ENCODE measurements around the gene DCC. TPM values are rescaled to one million over a fixed set of nuclear protein-coding genes. Genes with fewer than 3 reads are reported as not detected.

Gene DCC
- total and polyA plus RNA-seq, 9 donors = under 0.01 to 0.77 (median 0.30) TPM; not detected in 3

DNA sequence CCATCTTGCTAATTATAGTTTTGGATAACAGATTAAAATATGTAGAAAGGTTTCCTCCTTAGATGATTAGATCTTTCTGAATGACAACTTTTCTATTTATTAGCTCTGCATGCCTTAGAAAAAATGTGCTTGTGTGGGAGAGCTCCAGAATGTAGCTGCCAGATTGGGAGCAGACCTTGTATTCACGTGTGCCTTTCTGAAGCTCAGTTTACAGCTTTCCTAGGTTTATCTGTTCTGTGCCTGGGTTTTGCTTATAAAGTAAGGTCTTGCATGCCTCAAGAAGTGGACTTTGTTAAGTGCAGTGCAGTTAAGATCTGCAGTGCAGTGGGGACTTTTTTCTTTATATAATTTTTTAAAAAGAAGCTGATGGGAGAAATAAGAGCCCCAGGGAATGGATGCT lies 179.0 kb downstream of the DCC start:
- intact Hi-C loops (cut with DNase I) = no loop called here
- Histone ChIP-seq H3K4me3 (no peak overlapping the region), H3K27ac (no peak overlapping the region), H3K9me3 (no peaks in the 10 kb centered on the region), H3K4me1 (ENCODE audit: insufficient read depth) (no peaks in the 10 kb centered on the region), H3K27me3 (no peaks in the 10 kb centered on the region), H3K36me3 (no peaks in the 10 kb centered on the region)
- TF ChIP-seq EP300 (IDR thresholded peaks at IDR 0.05) (no peak), POLR2A (IDR thresholded peaks at IDR 0.05) (no peak)
- TF ChIP-seq, protein P1, sequence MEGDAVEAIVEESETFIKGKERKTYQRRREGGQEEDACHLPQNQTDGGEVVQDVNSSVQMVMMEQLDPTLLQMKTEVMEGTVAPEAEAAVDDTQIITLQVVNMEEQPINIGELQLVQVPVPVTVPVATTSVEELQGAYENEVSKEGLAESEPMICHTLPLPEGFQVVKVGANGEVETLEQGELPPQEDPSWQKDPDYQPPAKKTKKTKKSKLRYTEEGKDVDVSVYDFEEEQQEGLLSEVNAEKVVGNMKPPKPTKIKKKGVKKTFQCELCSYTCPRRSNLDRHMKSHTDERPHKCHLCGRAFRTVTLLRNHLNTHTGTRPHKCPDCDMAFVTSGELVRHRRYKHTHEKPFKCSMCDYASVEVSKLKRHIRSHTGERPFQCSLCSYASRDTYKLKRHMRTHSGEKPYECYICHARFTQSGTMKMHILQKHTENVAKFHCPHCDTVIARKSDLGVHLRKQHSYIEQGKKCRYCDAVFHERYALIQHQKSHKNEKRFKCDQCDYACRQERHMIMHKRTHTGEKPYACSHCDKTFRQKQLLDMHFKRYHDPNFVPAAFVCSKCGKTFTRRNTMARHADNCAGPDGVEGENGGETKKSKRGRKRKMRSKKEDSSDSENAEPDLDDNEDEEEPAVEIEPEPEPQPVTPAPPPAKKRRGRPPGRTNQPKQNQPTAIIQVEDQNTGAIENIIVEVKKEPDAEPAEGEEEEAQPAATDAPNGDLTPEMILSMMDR (IDR thresholded peaks at IDR 0.05) = no peak
- no peak for DNase-seq
- 0 to 11% (median 3%) methylated on average over 1 of the region's 1 CpG for WGBS, 3 donors

DNA sequence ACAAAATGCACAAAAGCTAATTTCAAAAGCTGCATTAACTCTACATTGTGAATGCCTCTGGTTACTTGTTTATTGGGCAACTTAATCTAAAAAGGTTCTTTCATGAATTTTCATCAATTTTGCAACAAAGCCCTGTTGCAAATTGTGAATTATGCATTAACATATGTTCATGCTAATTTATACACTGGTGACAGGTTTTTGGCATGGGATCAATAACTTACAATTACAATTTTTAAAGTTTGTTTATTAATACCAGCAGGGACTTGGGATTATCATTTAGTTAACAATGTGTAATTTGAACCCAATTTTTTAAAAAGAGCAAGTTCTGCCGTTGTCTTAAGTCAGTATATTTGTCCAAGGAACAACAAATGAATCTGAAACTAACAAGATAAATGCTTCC lies 183.6 kb downstream of the DCC start:
- intact Hi-C loops (cut with DNase I) = no loop called here
- H3K9me3 ChIP-seq = no peaks in the 10 kb centered on the region
- no peak for DNase-seq

DNA sequence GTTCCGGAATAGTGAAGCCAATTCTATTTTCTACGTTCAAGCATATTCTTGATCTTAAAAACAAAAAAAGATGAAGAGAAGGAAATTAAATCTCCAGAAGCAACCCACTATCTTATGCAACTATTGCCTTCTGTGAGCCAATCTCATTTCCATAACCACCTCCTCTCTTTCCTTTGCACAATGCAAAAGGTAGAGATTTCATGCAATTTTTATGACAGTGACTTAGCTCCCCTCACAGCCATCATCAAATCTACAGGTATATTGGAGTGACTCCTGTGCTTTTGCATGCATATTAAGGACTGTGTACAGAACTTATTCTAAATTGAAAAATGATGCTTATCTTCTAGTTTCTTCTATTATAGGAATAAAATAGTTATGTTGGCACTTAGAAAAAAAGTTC lies 191.8 kb downstream of the DCC start:
- no peak for TF ChIP-seq POLR2A (IDR thresholded peaks at IDR 0.05)
- no peak for TF ChIP-seq EP300 (IDR thresholded peaks at IDR 0.05)
- TF ChIP-seq, protein P1 (IDR thresholded peaks at IDR 0.05) = no peak
- Histone ChIP-seq H3K27ac (no peak overlapping the region), H3K36me3 (no peaks in the 10 kb centered on the region), H3K4me3 (no peak overlapping the region), H3K27me3 (no peaks in the 10 kb centered on the region), H3K4me1 (ENCODE audit: insufficient read depth) (no peaks in the 10 kb centered on the region), H3K9me3 (no peaks in the 10 kb centered on the region)
- no peak for DNase-seq
- 84 to 92% (median 85%) methylated on average over 2 of the region's 2 CpGs for WGBS, 3 donors
- intact Hi-C loops (cut with DNase I) = no loop called here

More for the DNA sequence above, 183.6 kb downstream of the DCC start:
- WGBS, 3 donors = 27 to 46% (median 34%) methylated on average over 1 of the region's 1 CpG
- H3K36me3 ChIP-seq = no peaks in the 10 kb centered on the region
- no peak overlapping the region for H3K27ac ChIP-seq
- no peak overlapping the region for H3K4me3 ChIP-seq
- H3K27me3 ChIP-seq = no peaks in the 10 kb centered on the region
- TF ChIP-seq, protein P1 (IDR thresholded peaks at IDR 0.05) = no peak
- no peak for TF ChIP-seq POLR2A (IDR thresholded peaks at IDR 0.05)
- H3K4me1 ChIP-seq (ENCODE audit: insufficient read depth) = no peaks in the 10 kb centered on the region

DNA sequence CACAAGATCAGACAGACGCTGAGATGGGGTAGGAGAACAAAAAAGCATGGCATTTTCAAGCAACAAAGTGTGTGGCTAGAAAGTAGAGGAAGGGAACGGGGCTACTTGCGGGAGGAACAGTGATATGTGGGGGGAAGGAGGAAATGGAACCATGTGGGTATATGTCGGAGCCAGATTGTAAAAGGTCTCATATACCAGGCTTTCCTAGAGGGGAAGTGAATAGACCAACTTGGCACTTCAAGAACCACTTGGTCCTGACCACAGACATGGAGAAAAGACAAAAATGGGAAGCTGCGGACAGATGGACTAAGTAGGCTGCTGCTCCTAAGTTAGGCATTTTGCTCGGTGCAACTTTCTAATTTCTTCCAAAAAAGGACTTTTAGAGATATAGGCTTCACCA lies 196.0 kb downstream of the DCC start:
- H3K4me1 ChIP-seq (ENCODE audit: insufficient read depth) = no peaks in the 10 kb centered on the region
- H3K4me3 ChIP-seq = no peak overlapping the region
- DNase-seq = no peak
- 77 to 83% (median 82%) methylated on average over 6 of the region's 6 CpGs for WGBS, 3 donors
- intact Hi-C loops (cut with DNase I) = no loop called here
- H3K27me3 ChIP-seq = no peaks in the 10 kb centered on the region
- H3K9me3 ChIP-seq = no peaks in the 10 kb centered on the region
- no peak overlapping the region for H3K27ac ChIP-seq
- H3K36me3 ChIP-seq = no peaks in the 10 kb centered on the region
- TF ChIP-seq, protein P1 (IDR thresholded peaks at IDR 0.05) = no peak
- TF ChIP-seq POLR2A (IDR thresholded peaks at IDR 0.05) = no peak
- no peak for TF ChIP-seq EP300 (IDR thresholded peaks at IDR 0.05)

DNA sequence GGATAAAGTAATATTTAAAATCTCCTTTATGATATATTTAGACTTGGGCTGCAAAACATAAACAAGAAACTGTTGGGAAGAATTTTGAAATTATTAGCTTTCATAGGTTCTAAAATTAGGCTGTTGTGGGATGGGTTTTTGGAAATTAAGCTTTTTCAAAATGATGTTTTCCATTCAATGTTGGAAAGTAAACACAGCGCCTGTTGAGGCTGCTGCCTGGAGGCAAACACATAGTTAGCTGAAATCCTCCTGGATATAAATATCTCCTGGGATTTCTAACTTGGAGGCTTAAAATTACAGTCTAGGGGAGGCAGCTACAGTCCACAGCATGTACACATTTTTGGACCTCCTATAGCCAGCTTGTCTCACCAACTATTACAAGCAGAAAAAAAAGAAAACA lies 197.3 kb downstream of the DCC start:
- intact Hi-C loops (cut with DNase I) = no loop called here
- TF ChIP-seq, protein P1 (IDR thresholded peaks at IDR 0.05) = no peak
- TF ChIP-seq POLR2A (IDR thresholded peaks at IDR 0.05) = no peak
- TF ChIP-seq EP300 (IDR thresholded peaks at IDR 0.05) = no peak
- Histone ChIP-seq H3K4me3 (no peak overlapping the region), H3K4me1 (ENCODE audit: insufficient read depth) (no peaks in the 10 kb centered on the region), H3K27ac (no peak overlapping the region), H3K36me3 (no peaks in the 10 kb centered on the region), H3K9me3 (no peaks in the 10 kb centered on the region), H3K27me3 (no peaks in the 10 kb centered on the region)
- no peak for DNase-seq
- 7 to 25% (median 13%) methylated on average over 1 of the region's 1 CpG for WGBS, 3 donors
